ENCODE measurements around the gene GTSE1. TPM values are rescaled to one million over a fixed set of nuclear protein-coding genes. Genes with fewer than 3 reads are reported as not detected.

Gene GTSE1
- total and polyA plus RNA-seq, 2 donors (not counting 1 experiment from before 2014, with no cell fraction given) = 0.17 to 0.39 TPM

DNA sequence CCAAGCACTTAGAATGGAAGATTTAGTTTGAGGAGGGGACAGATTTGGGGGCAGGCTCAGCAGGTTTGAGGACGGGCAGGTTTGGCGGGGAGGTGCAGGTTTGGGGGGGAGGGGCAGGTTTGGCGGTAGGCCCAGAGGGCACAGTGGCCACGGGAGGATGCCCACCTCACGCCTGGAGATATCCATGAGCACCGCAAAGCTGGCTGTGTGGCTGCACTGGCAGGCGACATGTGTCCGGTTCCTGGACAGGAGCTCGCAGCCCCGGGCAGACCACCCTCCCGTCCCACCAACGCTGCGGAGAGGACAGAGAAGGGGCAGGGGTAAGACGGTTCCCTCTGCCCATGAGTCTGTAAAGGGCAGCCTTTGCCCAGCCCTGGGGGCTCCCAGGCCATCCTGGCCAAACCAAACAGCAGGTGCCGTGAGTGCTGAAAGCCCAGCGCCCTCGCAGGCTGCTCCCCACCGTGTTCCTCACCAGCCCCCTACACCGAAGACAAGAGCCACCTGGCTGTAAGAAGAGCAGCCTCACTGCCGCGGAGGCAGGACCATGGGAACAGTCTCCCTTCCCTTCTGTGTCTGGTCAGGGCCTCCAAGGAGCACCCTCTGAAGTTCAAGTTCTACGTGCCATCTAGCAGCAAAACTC is 81.9 kb downstream of the GTSE1 start:
- Histone ChIP-seq H3K27me3 (replicated peaks in 1 of 4; ENCODE audit: control extremely low read depth in 1 of 4, control insufficient read depth in 3 of 4, insufficient read depth in 4 of 4, low read length in 3 of 4) (peaks cover 0 to 6% (median 0%) of the 10 kb centered on the region in 4 experiments), H3K79me2 (ENCODE audit: control insufficient read depth, insufficient read depth, low read length) (no peaks in the 10 kb centered on the region), H3K4me1 (ENCODE audit: control insufficient read depth in 2 of 2, insufficient read depth in 2 of 2, low read length in 2 of 2) (peaks cover 9 to 15% of the 10 kb centered on the region in 2 donors), H3K9me3 (ENCODE audit: control extremely low read depth in 1 of 3, control insufficient read depth in 2 of 3, insufficient read depth in 1 of 3, low read length in 2 of 3) (peaks cover 0 to 37% (median 14%) of the 10 kb centered on the region in 3 donors), H3K27ac (ENCODE audit: low read length in 2 of 2) (no peak overlapping the region), H3K4me2 (replicated peaks; ENCODE audit: low read depth, low read length, poor library complexity, severe bottlenecking) (no peak overlapping the region), H3K36me3 (replicated peaks in 1 of 2; ENCODE audit: control extremely low read depth in 1 of 2, control insufficient read depth in 1 of 2, extremely low read depth in 1 of 2, insufficient read depth in 2 of 2, low read length in 1 of 2) (peaks cover 6 to 80% of the 10 kb centered on the region in 2 experiments), H4K20me1 (ENCODE audit: control insufficient read depth, insufficient read depth, low read length, poor library complexity, severe bottlenecking) (no peaks in the 10 kb centered on the region), H3K9ac (ENCODE audit: low read length) (no peak overlapping the region), H2AFZ (ENCODE audit: insufficient read depth, low read depth, low read length, poor library complexity, severe bottlenecking) (no peak overlapping the region), H3K4me3 (ENCODE audit: control extremely low read depth in 1 of 5, extremely low read depth in 1 of 5, insufficient read depth in 1 of 5, low read depth in 2 of 5, low read length in 4 of 5) (no peak overlapping the region)
- Mint-ChIP-seq H3K4me1 (peaks cover 5% of the 10 kb centered on the region), H3K4me3 (no peak overlapping the region), H3K9me3 (ENCODE audit: insufficient read depth) (peaks cover 2% of the 10 kb centered on the region), H3K27ac (no peak overlapping the region), H3K27me3 (no peaks in the 10 kb centered on the region)
- CTCF ChIA-PET = interaction anchor here (1.1 kb wide), 1 partner anchor 11 kb away, joined by 6 read pairs; no protein-coding TSS in a partner anchor
- POLR2A ChIA-PET = interaction anchor here (0.7 kb wide), 1 partner anchor 43 kb away, joined by 11 read pairs; no protein-coding TSS in a partner anchor
- DNase-seq (no peak), ATAC-seq (ENCODE audit: low read depth) (no peak)
- 93% methylated on average over 22 of the region's 22 CpGs for WGBS (ENCODE audit: insufficient coverage)
- intact Hi-C loops (cut with micrococcal nuclease) = no loop called here
- TF ChIP-seq, protein P1, sequence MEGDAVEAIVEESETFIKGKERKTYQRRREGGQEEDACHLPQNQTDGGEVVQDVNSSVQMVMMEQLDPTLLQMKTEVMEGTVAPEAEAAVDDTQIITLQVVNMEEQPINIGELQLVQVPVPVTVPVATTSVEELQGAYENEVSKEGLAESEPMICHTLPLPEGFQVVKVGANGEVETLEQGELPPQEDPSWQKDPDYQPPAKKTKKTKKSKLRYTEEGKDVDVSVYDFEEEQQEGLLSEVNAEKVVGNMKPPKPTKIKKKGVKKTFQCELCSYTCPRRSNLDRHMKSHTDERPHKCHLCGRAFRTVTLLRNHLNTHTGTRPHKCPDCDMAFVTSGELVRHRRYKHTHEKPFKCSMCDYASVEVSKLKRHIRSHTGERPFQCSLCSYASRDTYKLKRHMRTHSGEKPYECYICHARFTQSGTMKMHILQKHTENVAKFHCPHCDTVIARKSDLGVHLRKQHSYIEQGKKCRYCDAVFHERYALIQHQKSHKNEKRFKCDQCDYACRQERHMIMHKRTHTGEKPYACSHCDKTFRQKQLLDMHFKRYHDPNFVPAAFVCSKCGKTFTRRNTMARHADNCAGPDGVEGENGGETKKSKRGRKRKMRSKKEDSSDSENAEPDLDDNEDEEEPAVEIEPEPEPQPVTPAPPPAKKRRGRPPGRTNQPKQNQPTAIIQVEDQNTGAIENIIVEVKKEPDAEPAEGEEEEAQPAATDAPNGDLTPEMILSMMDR (IDR thresholded peaks at IDR 0.05) = no peak
- TF ChIP-seq EZH2 (IDR thresholded peaks at IDR 0.05; ENCODE audit: borderline replicate concordance, insufficient read depth, low read depth, low read length, poor library complexity, severe bottlenecking) = no peak

All from B cell (primary cell).